ENCODE data around the gene CAPNS2.

The CAPNS2 gene

DNA sequence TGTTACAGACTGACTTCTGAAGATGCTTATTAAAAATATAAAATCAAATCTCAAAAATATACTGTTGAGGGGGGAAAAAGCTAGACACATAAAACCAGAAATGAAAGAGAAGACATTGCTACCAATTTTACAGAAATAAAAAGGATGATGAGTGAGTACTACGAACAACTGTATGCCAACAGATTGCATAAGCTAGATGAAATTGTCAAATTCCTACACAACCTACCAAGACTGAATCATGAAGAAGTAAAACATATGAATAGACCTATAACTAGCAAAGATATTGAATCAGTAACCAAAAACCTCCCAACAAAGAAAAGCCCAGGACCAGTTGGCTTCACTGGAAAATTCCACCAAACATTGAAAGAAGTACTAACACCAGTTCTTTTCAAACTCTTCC lies 3.5 kb upstream of the CAPNS2 start:
- H3K9me2 ChIP-seq (replicated peaks; ENCODE audit: control insufficient read depth, low read length) = no peaks in the 10 kb centered on the region
- H3K79me2 ChIP-seq (ENCODE audit: control insufficient read depth, low read length) = no peaks in the 10 kb centered on the region
- no peaks in the 10 kb centered on the region for H4K20me1 ChIP-seq (ENCODE audit: control insufficient read depth, insufficient read depth, low read depth, low read length)
- H3K4me1 ChIP-seq (ENCODE audit: control insufficient read depth, low read length) = no peaks in the 10 kb centered on the region
- H3K36me3 ChIP-seq (ENCODE audit: control insufficient read depth, low read length) = no peaks in the 10 kb centered on the region
- H3K9me3 ChIP-seq (ENCODE audit: control insufficient read depth, insufficient read depth, low read length) = no peaks in the 10 kb centered on the region
- 0 out of 2 replicates have a peak, but pooled peaks cover 3% of the 10 kb centered on the region for H3K27me3 ChIP-seq (ENCODE audit: control insufficient read depth, low read length)
- no peak overlapping the region for H3K27ac ChIP-seq (ENCODE audit: low read depth, low read length)
- H3K4me3 ChIP-seq (ENCODE audit: low read length) = no peak overlapping the region
- H3F3A ChIP-seq (ENCODE audit: control insufficient read depth, insufficient read depth) = no peaks in the 10 kb centered on the region
- H3K4me2 ChIP-seq (ENCODE audit: low read length) = no peak overlapping the region
- TF ChIP-seq EZH2phosphoT487 (IDR thresholded peaks at IDR 0.05; ENCODE audit: borderline replicate concordance, low read length) = no peak
- TF ChIP-seq, protein P1, sequence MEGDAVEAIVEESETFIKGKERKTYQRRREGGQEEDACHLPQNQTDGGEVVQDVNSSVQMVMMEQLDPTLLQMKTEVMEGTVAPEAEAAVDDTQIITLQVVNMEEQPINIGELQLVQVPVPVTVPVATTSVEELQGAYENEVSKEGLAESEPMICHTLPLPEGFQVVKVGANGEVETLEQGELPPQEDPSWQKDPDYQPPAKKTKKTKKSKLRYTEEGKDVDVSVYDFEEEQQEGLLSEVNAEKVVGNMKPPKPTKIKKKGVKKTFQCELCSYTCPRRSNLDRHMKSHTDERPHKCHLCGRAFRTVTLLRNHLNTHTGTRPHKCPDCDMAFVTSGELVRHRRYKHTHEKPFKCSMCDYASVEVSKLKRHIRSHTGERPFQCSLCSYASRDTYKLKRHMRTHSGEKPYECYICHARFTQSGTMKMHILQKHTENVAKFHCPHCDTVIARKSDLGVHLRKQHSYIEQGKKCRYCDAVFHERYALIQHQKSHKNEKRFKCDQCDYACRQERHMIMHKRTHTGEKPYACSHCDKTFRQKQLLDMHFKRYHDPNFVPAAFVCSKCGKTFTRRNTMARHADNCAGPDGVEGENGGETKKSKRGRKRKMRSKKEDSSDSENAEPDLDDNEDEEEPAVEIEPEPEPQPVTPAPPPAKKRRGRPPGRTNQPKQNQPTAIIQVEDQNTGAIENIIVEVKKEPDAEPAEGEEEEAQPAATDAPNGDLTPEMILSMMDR (IDR thresholded peaks at IDR 0.05; ENCODE audit: low read depth, low read length, poor library complexity, severe bottlenecking) = no peak

DNA sequence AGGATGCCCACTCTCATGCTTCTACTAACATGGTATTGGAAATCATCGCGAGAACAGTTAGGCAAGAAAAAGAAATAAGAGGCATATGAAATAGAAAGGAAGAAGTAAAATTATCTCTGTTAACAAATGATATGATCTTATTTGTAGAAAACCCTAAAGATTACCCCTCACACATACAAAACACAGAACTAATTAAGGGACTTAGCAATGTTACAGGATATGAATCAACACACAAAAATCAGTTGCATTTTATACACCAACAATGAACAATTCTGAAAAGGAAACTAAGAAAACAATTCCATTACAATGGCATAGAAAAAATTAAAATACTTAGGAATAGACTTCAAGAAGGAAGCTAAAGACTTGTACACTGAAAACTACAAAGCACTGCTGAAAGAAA lies 2.7 kb upstream of the CAPNS2 start:
- H3K27me3 ChIP-seq (ENCODE audit: control insufficient read depth, low read length) = peaks cover 3% of the 10 kb centered on the region; the same call in 1 of the 2 replicates
- no peak overlapping the region for H3K27ac ChIP-seq (ENCODE audit: low read depth, low read length)
- no peaks in the 10 kb centered on the region for H3K9me2 ChIP-seq (replicated peaks; ENCODE audit: control insufficient read depth, low read length)
- H3K4me2 ChIP-seq (ENCODE audit: low read length) = no peak overlapping the region
- H3K79me2 ChIP-seq (ENCODE audit: control insufficient read depth, low read length) = no peaks in the 10 kb centered on the region
- H3F3A ChIP-seq (ENCODE audit: control insufficient read depth, insufficient read depth) = no peaks in the 10 kb centered on the region
- H3K4me1 ChIP-seq (ENCODE audit: control insufficient read depth, low read length) = no peaks in the 10 kb centered on the region
- TF ChIP-seq, protein P1 (IDR thresholded peaks at IDR 0.05; ENCODE audit: low read depth, low read length, poor library complexity, severe bottlenecking) = no peak
- no peak for TF ChIP-seq EZH2phosphoT487 (IDR thresholded peaks at IDR 0.05; ENCODE audit: borderline replicate concordance, low read length)
- H3K9me3 ChIP-seq (ENCODE audit: control insufficient read depth, insufficient read depth, low read length) = no peaks in the 10 kb centered on the region
- no peaks in the 10 kb centered on the region for H4K20me1 ChIP-seq (ENCODE audit: control insufficient read depth, insufficient read depth, low read depth, low read length)
- H3K4me3 ChIP-seq (ENCODE audit: low read length) = no peak overlapping the region
- no peaks in the 10 kb centered on the region for H3K36me3 ChIP-seq (ENCODE audit: control insufficient read depth, low read length)

DNA sequence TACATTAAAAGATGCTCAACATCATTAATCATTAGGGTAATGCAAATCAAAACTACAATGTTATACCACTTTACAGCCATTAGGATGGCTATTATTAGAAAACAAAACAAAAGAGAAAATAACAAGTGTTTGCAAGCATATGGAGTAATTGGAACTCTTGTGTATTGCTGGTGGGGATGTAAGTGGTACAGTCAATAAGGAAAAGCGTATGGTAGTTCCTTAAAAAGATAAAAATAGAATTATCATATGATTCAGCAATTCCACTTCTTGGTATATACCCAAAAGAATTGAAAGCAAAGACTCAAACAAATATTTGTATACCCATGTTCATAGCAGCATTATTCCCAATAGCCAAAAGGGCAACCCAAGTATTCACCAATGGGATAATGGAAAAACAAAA lies 1.4 kb upstream of the CAPNS2 start:
- no peaks in the 10 kb centered on the region for H4K20me1 ChIP-seq (ENCODE audit: control insufficient read depth, insufficient read depth, low read depth, low read length)
- TF ChIP-seq EZH2phosphoT487 (IDR thresholded peaks at IDR 0.05; ENCODE audit: borderline replicate concordance, low read length) = no peak
- TF ChIP-seq, protein P1 (IDR thresholded peaks at IDR 0.05; ENCODE audit: low read depth, low read length, poor library complexity, severe bottlenecking) = no peak
- no peaks in the 10 kb centered on the region for H3K9me3 ChIP-seq (ENCODE audit: control insufficient read depth, insufficient read depth, low read length)
- H3K27me3 ChIP-seq (ENCODE audit: control insufficient read depth, low read length) = peaks cover 3% of the 10 kb centered on the region; the same call in 1 of the 2 replicates
- no peaks in the 10 kb centered on the region for H3F3A ChIP-seq (ENCODE audit: control insufficient read depth, insufficient read depth)
- H3K4me2 ChIP-seq (ENCODE audit: low read length) = no peak overlapping the region
- no peak overlapping the region for H3K4me3 ChIP-seq (ENCODE audit: low read length)
- no peaks in the 10 kb centered on the region for H3K9me2 ChIP-seq (replicated peaks; ENCODE audit: control insufficient read depth, low read length)
- no peaks in the 10 kb centered on the region for H3K79me2 ChIP-seq (ENCODE audit: control insufficient read depth, low read length)
- H3K36me3 ChIP-seq (ENCODE audit: control insufficient read depth, low read length) = no peaks in the 10 kb centered on the region
- H3K27ac ChIP-seq (ENCODE audit: low read depth, low read length) = no peak overlapping the region
- no peaks in the 10 kb centered on the region for H3K4me1 ChIP-seq (ENCODE audit: control insufficient read depth, low read length)

Measured in DOHH2 (cell line).